SKM-1 treated with dmso at 0.1 percent for 144 hours (cell line): ENCODE results near the gene CDT1.

Experiments used
- DNase-seq: peaks from one replicate; lab custom pipeline; 2025; ENCODE audit not compliant: unreplicated experiment; lab: John Stamatoyannopoulos, UW

The CDT1 gene

DNA sequence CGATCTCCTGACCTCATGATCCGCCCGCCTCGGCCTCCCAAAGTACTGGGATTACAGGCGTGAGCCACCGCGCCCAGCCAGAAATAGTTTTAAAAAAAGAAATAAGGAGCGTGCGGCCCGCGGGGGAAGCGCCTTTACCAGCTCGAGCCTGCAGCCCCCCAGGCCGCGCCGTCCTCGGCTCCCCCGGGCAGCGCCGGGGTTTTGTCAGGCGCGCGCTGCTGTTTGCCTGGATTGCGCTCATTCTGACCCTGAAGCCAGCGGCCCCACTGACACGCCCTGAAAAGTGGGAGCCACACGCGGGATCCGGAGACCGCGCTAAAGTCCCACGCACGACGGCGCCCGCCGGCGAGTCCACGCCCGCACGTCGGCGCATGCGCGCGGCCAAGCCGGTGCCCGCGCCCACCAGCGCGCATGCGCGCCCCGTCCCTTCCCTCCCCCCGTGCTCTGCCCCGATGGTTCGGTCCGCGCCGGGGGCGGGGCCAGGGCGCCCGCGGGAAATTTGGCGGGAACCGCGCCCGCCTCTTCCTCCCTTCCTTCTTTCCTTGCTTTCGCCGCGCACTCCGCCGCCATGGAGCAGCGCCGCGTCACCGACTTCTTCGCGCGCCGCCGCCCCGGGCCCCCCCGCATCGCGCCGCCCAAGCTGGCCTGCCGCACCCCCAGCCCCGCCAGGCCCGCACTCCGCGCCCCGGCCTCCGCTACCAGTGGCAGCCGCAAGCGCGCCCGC is at the start of gene CDT1:
Gene CDT1, plus strand, starts transcription at position 526 of the 724 bp plus-strand sequence. Its CDS starts 43 bp downstream, at position 569.
- DNase-seq = peak; percentile 72

DNA sequence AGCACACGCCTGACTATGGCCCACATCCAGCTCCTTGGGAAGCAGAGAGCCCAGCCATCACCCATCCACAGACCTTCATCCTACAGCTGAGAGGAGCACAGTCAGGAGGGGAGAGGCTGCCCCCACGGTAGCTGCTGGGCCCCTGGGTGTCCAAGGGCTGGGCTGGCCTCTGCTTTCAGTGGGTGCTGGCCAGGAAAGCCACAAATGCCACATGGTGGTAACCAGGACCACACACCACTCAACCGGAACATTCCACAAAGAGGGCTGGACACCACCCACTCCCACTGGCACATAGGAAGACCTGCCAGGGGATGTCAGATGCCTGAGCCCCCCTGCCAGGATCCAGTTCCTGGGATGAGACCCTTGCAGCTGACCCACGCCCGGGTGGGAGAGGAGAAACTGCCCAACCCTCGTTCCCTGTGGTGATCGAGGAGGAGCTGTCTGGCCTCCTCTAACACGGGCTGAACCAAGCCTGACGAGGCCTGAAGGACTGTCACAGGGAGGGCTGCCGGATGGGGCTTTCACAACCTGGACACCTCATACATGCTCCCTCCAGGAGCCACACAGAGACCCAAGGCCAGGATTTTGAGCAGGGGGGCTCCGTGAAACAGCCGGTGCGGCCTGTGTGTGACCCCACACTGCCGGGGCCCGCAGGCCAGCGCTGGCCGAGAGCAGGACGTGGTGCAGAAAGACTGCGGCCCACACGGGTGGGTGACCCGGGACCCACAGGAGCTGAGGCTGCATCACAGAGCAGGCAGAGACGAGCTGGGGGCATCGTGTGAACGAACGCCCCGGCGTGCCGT is 49.3 kb upstream of the CDT1 start:
- DNase-seq = no peak

DNA sequence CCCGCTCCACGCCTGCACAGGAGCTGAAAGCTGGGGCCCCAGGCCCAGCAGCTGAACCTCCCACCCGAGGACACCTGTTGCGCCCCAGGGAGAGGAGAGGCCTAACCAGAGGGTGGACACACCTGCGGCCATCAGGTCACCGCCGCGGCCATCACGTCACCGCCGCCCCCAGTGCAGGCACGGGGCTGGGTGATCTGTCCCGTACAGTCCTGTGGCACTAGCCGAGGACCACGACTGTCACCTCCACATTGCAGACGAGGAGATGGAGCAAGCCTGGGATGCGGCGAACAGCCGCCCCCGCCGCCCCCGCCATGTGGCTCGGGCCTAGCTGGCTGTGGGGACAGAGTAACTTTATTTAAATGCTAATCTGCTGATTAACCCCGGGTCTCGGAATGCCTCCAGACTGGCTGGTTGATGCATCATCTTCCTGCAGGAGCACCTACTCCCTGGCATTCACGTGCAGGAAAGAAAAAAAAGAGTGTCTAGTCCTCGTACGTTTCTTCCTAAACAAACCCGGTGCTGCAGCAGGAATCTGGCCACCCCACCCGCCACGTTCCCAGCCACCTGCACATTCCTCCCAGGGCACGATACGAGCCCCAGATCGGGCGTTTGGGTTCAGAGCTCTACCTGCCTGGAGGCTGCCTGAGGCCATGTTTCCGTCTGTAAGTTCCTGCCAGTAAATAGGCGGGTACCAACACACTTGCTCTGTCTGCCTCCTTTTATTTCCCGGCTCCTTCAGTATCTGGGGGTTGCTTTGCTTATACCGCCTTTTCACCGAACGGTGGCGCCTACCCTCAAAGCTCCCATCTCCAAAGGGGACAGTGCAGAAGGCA is 48.5 kb upstream of the CDT1 start:
- no peak for DNase-seq

DNA sequence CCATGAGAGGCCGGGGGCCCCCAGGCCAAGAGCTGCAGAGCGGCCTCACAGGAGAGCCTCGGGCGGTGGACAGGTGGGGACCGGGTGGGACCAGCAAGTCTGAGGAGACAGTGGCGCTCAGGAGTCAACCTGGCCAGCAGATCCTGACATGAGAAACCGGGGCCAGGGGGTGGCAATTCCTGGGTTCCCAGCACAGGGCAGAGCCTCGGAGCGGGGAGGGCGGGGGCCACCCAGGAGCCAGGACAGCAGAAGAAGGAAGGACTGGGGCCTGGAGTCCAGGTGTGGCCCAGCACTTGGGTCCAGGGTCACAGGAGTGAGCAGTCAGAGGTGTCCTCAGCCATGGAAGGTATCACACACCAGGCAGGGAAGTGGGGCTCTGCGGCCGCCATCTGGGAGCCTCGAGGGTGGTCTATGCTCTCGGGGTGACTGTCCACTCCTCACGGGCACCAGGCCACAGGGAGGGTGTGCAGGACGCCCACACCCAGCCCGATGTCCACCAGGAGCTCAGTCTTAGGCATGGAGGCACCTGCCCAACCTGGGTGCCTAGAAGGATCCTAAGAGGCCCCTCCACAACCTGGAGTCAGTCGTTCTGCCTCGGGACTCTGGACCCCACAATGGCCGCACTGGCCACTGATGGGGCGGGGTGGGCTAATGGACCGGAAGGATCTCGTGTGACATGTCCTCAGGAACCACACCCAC is 47.7 kb upstream of the CDT1 start:
- no peak for DNase-seq

DNA sequence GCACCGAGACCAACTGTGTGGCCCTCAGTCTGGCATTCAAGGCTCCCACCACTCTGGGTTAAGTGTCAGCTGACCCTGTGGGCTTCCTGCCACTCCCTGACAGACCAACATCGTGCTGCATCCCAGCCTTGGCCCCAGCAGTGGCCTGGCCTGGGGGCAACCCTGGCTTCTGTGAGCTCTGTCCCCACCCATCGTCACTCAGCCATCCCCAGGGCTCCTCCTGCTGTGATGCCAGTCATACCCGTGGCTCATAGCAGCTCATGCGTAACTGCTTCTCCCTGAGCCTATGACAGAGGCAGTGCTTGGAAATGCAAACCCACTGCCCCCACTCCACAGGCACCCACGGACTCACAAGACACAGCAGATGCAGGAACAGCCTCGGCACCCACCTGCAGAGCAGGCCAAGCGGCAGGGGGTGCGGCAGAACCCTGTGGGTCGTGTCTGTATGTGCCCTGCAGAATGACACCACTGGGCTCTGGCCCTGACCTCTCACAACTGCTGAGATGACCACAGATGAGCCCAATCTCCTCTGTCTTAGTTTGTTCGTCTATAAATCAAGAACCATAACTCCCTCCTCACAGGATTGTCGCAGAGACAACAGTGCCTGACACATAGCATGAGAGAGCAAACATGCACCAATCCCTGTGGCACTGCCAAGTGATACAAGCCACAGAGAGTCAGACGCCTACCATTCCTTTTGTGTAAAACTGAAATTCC is 45.2 kb upstream of the CDT1 start:
- no peak for DNase-seq

DNA sequence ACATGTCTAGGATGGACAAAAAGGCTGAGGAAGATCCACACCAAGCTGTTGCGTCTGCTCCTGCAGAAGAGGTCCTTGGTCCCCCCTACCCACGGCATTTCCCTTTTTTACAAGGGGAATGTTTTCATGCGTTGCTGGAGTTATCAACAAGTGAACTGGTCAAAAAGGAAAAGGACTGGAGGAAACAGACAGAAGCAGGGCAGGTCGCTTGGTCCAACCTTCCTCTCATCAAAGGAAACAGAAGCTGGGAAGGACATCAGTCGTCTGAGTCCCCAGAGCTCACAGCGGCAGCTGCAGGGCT is 44.7 kb upstream of the CDT1 start:
- DNase-seq = no peak

DNA sequence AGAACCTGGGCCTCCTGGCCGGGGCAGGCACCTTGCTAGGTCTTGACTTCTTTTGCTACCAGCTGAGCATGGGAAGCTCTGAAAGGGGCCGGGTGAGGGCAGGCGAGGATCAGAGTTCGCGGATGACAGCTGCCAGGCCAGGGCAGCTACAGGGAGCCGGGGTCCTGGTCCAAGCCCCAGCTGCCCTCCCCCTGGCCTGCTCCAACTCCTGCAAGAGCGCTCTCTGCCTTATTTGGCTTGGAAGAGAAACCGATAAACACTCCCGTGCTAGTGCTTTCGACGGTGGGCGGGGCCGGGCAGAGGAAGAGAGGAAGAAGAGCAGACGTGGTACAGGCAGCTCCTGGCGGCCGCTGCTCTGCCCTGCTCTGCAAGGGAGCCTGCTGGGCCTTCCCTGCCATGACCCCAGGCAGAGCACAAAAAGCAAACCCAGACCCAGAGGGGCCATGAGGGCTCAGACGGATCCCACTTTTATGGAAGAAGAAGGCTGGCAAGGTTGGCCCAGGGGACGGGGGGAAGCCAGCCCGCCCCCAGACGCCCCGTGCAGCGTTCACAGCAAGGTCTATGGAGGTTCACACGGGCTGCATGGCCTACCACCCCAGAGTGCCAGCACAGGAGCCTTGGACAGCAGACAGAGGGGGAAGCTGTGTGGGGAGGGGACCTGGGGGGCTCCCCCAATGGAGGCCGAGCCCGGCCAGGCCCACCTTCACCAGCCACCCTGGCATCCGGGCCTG is 44.2 kb upstream of the CDT1 start:
- no peak for DNase-seq

DNA sequence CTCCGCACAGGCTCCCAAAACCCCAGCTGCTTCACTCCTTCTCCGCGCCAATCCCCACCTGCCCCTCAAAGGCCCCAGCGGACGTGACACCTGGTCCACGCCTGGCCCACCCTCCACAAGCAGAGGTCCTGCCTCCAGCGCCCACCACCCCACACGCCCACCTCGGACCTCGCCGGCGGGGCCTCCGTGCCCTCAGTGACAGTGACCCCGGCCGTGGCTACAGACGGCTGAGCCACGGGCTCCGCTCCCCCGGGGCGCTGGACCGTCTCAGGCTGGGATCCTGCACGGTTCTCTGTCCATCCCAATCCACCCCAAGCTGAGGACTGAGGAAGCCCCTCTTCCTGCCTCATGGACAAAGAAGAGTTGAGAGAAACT is 43.6 kb upstream of the CDT1 start:
- no peak for DNase-seq

DNA sequence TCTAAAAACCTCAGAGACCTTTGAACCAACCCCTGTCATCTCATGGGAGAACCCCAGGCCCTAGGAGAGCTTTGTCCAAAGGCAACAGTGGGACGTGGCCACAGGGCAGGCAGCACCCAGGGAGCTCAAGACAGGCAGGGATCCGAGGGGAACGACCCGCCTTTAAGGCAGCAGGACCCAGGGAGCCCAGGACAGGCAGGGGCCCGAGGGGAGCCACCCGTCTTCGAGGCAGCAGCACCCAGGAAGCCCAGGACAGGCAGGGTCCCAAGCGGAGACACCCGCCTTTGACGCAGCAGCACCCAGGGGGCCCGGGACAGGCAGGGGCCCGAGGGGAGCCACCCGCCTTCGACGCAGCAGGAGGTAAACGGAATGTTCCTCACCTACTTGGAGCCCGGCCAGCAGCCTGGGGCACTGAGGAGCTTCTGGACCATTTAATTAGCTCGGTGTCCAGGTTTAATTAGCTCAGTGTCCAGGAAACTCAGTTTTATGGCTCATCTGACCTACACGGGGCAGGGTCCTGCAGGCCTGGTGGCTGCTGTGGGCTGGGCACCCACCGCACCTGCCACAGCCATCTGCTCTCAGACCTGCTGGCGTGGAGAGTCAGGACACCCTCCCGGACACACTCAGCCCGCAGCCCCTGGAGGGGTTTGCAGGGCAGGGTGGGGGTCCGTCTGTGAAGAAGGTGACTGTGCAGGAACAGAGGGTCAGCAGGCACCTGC is 43.0 kb upstream of the CDT1 start:
- DNase-seq = no peak

DNA sequence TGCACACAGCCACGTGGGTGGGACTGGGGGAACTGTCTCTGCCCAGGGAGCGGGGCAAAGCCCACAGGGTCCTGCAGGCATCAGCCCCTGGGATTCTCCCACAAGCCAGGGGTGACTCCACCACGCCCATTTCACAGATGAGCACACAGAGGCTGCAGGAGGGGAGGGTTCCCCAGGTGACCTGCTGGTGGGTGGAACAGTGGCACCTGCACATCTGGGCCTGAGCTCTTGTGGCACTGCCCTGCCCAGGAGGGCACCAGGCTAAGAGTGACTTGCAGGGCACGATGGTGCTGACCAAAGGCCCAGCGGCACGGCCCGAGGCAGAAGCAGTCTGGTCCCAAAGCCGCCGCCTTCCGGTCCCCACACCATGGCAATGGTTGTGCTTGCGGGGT is 42.5 kb upstream of the CDT1 start:
- DNase-seq = no peak

DNA sequence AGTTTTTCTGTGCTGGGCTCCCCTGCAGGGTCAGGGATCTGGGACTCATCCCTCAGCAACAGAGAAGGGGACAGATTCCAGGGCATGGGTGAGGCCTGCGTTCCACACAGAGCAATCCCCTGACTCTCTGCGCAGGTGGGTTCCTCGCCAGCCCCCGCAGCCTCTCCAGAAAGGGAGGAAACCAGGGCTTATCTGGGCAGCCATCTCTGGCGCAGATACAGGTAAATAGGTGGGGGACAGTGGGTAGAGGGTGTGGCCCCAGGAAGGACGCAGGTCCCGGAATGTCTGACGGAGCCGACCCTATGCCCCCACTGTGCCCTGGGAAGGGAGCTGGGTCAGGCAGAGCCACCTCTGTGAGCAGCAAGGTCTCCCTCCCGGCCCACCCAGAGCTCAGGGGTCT is 41.8 kb upstream of the CDT1 start:
- no peak for DNase-seq

DNA sequence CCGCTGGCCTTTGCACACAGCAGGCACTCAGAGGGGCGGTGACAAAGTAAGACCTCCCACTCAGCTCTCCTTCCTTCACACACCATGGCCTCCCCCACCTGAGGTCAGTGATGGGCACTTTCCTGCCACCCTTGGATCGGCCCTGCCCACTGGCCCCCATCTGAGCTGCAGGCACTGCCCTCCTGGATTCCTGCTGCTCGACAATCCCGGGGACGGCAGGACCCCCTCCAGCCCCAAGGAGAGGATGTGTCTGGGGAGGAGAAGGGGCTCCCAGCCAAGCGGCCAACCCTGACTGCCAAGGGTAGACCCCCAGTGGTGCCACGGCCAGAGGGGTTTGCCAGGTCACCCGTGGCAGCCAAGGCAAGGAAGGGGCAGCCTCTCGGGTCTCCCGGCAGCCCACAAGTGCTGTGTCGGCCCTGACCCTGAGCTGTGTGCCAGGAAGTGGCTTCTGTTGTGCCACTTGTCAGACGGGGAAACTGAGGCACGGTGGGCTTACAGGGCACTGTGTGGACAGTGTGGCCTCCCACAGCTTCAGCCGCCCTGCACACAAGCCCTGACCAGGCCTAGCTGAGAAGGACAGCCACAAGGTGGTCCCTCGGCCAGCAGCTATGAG is 41.2 kb upstream of the CDT1 start:
- DNase-seq = no peak

DNA sequence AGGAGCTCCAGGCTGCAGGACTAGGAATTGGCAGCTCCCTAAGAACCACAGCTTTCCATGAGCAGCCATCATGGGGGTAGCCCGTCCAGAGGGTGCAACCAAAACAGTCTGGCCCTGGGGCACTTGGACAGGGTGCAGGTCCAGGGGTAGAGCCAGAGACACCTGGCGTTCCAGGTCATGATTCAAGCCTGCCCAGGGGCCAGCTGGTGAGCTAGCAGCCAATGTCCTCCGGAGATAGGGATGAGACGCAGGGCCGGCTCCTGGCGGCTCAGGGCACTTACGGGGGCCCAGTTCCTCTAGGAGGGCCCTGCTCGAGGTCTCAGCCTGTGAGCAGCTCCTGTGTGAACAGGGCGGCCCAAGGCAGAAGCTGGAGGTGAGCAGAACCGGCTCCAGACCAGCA is 40.6 kb upstream of the CDT1 start:
- DNase-seq = no peak

DNA sequence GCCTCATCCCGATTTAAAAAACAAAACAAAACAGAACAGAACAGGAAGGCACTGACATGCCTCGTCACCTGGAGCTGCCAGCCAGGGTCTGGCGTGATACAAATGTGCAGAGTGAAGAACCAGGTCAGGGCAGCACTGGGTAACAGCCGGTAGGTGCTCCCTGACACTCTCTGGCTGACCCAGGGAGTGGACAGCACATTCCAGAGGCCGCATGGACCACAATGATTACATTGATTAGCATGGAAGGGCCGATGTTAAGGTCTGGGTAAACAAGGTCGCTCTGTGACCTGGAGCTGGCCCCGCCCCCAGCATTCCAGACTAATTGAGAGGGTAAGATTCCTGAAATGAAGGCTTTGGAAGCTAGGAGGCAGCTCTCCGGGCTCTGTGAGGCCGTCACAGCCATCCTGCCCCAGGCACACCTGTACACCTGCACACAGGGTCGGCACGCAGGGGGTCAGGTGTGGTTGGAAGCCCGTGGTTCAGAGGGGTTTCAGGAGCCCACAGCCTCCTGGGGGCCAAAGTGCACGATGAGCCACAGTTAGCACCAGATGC is 40.0 kb upstream of the CDT1 start:
- no peak for DNase-seq

DNA sequence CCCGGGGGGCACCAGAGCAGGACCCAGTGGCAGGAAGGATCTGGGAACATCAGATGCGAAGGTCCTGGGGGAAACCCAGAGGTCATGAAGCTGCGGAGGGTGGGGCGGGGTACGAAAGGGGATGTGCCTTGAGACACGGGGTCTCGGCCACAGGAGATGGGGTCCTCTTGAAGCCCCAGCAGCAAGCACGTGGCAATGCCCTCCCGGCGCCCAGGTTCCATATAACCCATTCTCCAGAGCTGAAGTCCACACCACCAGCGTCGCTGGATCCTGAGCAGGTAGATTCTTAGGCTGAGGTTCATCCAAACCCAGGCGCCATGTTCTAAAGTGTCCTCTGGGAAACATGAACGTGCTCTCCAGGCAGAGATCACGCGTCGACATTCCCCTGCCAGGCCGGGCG is 39.5 kb upstream of the CDT1 start:
- no peak for DNase-seq

DNA sequence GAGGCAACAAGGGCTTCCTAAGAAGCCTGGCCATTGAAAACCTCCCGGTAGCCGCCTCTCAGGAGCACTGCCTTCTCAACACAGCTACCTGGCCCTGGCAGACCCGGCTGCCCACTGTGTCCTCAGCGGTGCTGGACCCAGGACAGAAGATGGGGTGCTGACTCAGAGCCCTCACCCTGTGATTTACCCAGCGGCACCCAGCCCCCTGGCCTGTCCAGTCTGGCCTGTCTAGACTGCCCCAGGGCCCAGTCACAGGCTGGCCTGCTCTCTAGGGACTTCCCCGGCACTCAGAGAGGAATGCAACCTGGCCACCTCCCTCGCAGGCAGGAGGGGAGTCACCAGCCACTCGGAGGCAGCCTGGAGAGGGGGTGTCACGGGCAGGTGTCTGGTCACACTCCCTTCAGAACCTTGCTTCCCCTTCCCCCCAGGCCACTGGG is 38.7 kb upstream of the CDT1 start:
- no peak for DNase-seq

DNA sequence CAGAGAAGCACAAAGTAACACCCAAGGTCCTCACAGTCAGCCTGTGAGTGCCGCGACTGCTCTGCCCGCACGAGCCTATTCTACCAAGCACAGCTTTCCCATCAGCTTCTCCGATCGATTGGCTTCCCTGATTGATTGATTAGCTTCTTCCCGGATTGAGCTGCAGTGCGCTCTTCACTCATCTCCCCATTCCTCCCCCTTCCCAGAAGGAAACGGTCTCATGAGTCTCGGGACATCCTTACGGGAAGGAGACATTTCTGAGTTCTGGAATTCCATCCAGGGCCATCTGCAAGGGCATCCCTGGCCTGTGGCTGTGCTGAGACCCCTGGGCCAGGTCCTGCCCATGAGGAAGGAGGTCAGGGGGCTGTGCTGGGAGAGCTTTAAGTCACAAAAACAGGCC is 36.6 kb upstream of the CDT1 start:
- DNase-seq = no peak

DNA sequence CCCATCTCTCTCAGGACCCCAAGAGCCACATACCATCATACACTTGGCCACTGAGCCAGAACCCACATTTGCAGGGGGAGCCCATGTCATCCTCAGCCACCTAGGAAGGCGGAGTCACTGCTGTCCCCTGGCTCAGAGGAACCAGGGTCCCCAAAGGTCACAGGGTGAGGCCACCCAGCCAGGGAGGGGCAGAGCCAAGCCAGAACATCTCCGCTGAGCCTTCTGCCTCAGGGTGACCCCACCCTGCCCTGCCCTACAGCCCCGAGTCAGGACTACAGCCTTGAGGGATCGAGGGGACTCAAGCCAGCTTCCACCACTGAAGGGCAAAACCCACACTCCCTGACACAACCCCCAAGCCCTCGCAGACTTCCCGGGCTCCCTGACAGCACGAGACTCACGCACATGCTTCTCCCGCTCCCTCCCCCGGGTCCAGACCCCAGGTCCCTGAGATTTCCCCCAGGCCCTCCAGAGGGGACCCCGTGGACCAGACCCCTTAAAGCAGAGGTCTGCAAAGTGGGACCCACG is 36.0 kb upstream of the CDT1 start:
- DNase-seq = no peak
